SK-N-SH (cell line): ENCODE measurements around the gene CRIP2.

Source experiments
- TF ChIP-seq, protein P1 (sequence below): IDR thresholded peaks from 2 replicates; pipeline ENCODE4 v1.4.0; 2012; ENCODE audit warnings: low read depth
- TF ChIP-seq, protein P2 (sequence below): fragments of 200-600 bp; sonication (generic); IDR thresholded peaks from 2 replicates; pipeline ENCODE4 v1.6.1; 2017; ENCODE audit warnings: antibody characterized with exemption, mild to moderate bottlenecking, moderate library complexity

DNA sequence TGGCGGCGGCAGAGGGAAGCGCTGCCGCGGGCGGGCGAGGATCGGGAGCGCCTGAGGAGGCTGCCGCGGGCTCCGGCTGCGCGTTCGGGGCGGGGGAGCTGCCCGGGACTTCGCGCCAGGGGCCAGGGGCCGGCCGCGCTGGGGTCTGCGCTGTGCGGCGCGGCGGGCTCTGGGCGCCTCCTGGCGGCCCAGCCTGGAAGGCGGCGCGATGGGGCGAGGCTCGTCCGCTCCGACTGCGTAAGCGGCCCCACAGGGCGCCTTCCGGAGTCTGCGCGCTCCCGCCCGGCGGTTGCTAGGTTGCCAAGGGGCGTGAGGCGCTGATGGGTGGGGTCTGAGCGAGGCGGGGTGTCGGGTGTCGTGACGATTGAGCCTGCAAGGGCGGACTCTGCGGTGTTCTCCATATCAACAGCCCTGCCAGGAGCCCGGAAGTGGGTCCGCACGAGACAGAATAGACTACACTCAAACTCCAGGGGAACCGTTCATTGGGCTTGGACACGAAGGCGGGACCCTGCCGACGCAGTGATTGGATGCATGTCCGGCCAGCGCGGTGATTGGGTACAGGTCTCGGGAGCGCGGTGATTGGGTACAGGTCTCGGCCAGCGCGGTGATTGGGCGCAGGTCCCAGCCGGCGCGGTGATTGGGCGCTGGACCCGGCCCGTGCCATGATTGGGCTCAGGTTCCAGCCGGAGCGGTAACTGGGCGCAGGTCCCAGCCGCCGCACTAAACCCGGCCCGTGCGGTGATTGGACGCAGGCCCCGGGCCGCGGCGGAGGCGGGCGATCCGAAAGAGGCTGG, 16.1 kb downstream of the CRIP2 start, which contains the start of gene TEDC1:
- TF ChIP-seq, protein P1, sequence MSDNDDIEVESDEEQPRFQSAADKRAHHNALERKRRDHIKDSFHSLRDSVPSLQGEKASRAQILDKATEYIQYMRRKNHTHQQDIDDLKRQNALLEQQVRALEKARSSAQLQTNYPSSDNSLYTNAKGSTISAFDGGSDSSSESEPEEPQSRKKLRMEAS = peak; percentile 48
- TF ChIP-seq, protein P2, sequence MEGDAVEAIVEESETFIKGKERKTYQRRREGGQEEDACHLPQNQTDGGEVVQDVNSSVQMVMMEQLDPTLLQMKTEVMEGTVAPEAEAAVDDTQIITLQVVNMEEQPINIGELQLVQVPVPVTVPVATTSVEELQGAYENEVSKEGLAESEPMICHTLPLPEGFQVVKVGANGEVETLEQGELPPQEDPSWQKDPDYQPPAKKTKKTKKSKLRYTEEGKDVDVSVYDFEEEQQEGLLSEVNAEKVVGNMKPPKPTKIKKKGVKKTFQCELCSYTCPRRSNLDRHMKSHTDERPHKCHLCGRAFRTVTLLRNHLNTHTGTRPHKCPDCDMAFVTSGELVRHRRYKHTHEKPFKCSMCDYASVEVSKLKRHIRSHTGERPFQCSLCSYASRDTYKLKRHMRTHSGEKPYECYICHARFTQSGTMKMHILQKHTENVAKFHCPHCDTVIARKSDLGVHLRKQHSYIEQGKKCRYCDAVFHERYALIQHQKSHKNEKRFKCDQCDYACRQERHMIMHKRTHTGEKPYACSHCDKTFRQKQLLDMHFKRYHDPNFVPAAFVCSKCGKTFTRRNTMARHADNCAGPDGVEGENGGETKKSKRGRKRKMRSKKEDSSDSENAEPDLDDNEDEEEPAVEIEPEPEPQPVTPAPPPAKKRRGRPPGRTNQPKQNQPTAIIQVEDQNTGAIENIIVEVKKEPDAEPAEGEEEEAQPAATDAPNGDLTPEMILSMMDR = peak; percentile 63
